HG03045 (cell line): ENCODE measurements around the gene ZMYM2.

Source experiments
- ATAC-seq: cut with Tn5 transposase; IDR thresholded peaks from one replicate; pipeline ENCODE4 v1.9.1; 2021; ENCODE audit warnings: mild to moderate bottlenecking, moderate library complexity; ENCODE audit not compliant: unreplicated experiment

ZMYM2 gene

GRCh38 chr13:20102525-20103180 is 144.1 kb downstream of the ZMYM2 start:
- no peak for ATAC-seq

GRCh38 chr13:20105161-20105689 is 146.7 kb downstream of the ZMYM2 start:
- ATAC-seq, result no peak

GRCh38 chr13:20106742-20107141 is 148.2 kb downstream of the ZMYM2 start:
- no peak for ATAC-seq

GRCh38 chr13:20109037-20109436 is 150.5 kb downstream of the ZMYM2 start:
- no peak for ATAC-seq

DNA sequence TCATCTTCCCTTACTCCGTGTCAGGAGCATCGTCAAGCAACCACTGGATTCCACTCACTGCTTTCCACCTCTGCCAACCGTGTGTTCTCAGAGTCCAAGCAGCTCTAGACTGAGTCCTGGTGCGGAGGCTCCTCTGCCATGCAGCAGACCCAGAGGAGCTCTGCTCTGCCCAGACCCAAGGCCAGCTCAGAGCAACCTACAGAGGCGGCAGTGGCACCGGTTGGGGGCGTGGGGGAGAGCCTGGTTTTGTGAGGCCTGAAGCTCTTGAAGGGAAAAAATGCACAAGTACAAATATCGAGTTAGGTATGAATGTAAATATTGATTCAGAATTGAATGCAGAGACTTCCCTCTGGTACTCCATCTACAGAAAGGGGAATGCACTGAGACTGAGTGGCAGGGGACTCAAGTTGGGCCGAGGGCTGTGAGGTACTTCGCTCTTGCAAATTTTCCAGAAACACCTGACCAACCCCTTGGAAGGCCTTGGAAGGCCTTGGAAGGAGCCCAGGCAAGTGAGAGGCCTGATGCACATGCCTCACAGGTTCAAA is 155.6 kb downstream of the ZMYM2 start:
- ATAC-seq, result no peak

- ATAC-seq, result no peak
These were observed 157.7 kb downstream of the ZMYM2 start for GRCh38 chr13:20116213-20116612.

DNA sequence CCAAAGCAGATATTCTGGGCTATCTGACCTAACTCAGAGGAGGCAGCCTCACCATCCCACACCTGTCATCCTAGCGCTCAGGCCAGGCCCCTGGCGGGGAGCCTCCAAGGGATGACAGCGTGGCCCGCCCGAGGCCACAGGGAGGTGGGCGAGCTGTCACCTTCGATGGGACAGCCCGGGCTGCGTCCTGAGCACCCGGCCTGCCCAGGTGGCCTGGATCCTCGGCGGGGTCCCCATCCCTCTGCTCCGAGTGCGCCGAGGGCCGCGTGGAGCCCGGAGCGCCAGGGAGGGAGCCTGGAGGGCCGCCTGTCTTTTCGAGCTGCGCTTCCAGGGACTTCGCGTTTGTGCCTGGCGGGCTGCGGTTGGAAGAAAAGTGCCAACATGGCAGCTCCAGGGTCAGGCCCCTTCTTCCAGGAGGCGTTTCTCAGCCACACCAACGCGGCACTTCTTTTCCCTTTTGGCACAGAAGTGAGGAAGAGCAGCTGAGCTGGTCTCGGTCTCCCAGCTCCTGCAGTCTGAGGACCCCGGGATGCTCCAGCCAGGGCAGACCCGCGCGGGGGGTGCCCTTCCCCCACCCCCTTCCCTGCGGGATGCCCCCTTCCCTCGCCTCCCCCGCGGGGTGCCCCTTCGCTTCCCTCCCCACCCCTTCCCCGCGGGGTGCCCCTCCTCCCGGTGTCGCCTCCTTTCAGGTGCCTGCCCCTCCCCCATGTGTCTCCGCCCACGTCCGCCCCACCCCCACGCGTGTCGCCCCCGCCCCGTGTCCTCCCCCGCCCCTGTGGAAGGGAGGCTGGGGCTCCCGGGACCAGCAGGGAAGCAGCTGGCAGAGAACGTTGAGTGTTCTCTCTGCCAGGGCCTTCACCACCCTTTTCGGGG is 160.0 kb downstream of the ZMYM2 start:
- ATAC-seq, result peak; percentile 1

DNA sequence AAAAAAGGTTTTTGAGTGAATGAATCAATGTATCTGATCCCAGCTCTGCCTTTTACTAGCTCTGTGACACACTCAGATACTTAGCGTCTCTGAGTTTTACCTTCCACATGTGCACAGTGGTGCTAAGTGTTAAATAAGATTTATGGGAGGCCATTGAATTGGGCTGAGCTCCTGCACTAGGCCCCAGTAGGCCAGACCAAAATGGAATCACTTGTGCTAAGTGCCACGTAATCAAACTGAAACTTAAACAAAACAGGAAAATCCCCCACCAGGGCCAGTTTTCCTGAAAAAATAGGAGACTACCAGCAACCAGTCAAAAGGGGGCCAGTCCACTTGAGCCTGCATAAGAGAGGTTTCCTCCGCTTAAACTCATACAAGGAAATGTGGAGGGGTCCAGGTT is 161.4 kb downstream of the ZMYM2 start:
- peak; percentile 2 for ATAC-seq

DNA sequence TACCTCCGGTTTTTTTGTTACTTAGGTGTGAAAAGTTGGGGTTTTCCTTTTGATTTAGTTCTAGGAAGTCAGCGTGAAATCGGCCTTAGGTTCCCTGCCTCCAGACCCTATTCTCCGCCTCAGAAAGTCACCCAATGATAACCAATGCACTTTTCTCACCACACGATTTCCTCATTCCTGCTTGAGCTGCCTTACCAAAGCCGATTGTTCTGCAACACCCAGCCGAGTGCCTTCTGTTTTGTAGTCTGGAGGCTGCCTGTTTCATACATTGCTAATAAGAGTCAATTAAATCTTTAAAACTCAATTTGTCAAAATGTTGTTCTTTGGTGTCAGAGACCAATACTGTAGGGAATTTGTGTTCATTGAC is 162.6 kb downstream of the ZMYM2 start:
- ATAC-seq, result no peak

DNA sequence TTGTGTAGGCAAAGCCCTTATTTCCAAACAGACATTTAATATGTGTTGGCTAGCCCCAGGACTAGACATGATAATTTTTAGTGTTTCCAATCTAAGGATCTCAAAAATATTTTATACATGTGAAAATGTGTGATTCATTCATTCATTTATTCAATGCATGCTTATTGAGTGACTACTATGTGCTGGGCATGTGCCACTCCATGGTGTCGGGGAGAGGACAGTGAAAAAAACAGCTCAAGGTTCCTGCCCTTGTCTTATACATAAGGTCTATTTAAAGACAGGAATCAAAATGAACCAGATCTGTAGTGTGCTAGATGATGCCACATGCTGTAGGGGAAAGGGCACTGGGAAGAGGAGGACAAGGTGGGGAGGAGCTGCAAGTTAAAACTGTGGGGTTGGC is 165.8 kb downstream of the ZMYM2 start:
- ATAC-seq, result no peak

DNA sequence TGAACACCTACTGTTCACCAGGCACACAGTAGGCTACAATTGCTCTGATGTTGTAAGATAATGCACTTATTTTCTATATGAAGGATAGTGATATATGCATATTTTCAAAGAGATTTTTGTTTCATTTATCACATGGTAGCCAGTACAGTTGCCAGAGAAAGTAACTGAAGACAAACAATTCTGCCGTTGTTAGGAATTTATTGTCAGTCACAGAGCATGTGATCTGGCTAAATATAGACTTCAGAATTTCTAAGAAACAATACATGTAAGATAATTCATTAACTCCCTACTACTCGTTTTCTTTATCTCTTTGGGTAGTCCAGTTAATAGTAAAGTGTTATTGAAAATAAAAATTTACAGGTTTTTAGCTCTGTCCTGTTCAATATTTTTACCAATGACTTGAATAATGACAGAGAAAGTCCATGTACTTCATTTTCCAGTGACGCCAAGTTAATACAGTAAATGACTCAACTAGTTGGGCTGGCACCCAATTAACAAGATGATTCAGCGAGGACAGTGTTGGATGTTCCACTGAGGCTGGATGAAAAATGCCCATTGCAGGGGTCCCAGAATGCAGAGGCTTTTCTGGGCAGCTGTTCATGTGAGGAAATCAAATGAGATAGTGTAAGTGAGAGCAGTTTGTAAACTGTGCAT is 166.7 kb downstream of the ZMYM2 start:
- no peak for ATAC-seq

GRCh38 chr13:20125783-20126165 is 167.2 kb downstream of the ZMYM2 start:
- no peak for ATAC-seq

GRCh38 chr13:20126541-20127261 is 168.2 kb downstream of the ZMYM2 start:
- ATAC-seq, result no peak

DNA sequence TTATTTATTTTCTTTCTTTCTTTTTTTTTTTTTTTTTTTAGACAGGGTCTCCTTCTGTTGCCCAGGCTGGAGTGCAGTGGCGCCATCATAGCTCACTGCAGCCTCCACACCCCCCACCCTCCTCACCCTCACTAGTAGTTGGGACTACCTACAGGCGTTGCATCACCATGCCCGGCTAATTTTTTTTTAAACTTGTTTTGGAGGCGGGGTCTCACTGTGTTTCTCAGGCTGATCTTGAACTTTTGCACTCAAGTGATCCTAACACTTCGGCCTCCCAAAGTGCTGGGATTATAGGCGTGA is 168.7 kb downstream of the ZMYM2 start:
- no peak for ATAC-seq

DNA sequence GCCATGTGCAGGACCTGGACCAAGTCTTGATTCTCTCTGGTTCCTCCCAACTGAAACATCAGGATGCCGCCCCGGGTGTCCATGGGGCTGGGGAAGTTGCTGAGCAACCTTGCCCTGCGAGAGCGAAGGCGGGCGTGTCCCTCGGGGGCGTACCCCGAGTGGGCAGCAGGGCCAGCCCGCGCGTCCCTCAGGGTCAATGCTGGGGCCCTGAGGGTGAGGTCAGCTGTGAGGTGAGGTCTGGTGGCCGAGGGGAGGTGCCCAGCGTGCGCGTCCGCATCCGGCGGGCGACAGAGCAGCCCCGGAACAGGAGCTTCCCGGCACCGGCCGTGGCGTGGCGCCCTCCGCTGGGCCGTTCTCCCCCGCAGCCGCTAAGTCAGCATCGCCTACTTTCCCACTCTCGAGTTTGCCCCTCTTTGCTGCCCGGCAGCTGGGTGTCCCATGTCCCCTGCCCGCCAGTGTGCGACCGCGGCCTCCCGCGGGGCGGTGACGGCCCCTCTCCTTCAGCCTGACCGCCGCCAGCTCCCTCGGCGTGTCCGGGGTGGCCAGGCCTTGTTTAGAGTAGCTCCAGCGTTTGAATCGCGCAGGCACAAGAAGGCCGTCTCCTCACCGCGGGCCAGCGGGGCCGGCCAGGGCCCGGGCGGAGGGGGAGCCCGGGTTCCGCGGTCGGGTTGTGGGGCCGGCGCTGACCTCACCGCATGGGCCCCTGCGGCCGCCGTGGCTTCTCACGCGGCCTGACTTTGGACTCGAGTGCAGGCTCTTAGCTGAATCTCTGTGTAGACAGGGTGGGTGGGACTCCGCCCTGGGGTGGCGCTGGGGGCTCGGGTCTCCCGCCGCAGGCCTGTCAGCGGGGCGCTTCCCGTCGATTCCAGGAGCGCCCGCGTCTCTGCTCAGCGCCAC is 169.3 kb downstream of the ZMYM2 start:
- peak; percentile 67 for ATAC-seq

DNA sequence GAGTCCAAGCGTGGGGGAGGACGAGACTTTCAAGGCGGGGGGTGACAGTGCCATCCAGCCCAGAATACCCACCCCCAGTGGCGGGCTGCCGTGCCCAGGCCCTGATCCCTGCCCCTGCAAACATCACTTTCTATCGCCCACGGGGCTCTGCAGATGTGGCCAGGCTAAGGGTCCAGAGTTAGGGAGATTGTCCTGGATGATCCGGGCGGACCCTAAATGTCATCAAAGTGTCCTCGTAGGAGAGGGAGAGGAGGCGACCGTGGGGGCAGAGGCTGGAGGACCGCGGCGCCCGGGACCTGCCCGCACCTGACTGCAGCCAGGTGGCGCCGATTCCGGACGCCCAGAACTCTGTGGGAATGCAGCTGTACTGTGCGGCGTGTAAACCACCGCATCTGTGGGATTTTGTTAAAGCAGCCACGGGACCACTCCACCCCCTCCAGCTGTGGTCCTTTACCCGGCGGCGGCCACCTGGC is 170.0 kb downstream of the ZMYM2 start:
- ATAC-seq, result peak; percentile 16

GRCh38 chr13:20129076-20129475 is 170.5 kb downstream of the ZMYM2 start:
- no peak for ATAC-seq

DNA sequence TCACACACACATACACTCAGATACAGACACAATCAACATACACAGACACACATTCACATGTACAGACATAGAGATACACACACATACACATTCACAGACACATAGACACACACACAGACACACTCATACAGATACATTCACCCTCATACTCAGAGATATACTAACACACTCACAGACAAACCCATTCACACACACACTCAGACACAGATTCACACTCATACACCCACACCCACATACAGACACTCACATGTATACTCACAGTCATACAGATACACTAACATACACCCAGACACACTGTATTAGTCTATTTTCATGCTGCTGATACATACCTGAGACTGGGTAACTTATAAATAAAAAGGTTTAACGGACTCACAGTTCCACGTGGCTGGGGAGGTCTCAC is 171.5 kb downstream of the ZMYM2 start:
- no peak for ATAC-seq

GRCh38 chr13:20130652-20131051 is 172.1 kb downstream of the ZMYM2 start:
- ATAC-seq, result no peak
